ENCODE results near the gene DDAH1.

DDAH1 gene

GRCh38 chr1:85440612-85441011 is 24.3 kb downstream of the DDAH1 start:
- no peak for DNase-seq (ENCODE audit: low read depth, low spot score)

DNA sequence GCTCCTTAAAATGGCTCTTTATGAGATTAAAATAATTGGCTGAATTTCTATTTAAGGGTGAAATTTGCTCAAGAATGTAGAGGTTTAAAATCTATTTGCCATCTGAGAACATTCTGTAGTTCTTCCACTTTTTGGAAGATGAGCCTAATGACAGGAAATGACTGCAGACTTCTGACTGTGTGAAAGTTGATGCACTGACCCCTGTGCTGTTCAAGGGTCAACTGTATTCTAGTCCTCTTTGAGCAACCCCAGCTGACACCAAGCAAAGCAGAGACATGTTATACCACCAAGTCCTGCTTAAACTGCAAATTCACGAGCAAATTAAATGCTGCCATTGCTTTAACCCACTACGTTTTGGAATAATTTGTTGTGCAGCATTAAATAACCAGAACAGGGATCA is 26.6 kb downstream of the DDAH1 start:
- DNase-seq (ENCODE audit: low read depth, low spot score): no peak

DNA sequence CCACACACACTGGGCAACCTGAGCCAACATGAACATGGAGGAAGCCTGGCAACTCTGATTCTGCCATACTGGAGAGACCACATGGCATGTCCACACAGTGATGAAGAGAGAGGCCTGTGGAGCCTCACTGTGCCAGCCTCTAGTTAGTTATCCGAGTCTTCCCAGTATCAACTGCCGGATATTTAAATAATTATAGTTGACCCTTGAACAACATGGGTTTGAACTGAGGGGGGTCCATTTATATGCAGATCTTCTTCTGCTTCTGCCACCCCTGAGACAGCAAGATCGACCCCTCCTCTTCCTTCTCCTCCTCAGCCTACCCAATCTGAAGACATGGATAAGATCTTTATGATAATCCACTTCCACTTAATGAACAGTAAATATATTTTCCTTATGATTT is 27.8 kb downstream of the DDAH1 start:
- DNase-seq (ENCODE audit: low read depth, low spot score): no peak

GRCh38 chr1:85433096-85433495 is 31.9 kb downstream of the DDAH1 start:
- DNase-seq (ENCODE audit: low read depth, low spot score): no peak

GRCh38 chr1:85428471-85429089 is 36.4 kb downstream of the DDAH1 start:
- DNase-seq (ENCODE audit: low read depth, low spot score): no peak

DNA sequence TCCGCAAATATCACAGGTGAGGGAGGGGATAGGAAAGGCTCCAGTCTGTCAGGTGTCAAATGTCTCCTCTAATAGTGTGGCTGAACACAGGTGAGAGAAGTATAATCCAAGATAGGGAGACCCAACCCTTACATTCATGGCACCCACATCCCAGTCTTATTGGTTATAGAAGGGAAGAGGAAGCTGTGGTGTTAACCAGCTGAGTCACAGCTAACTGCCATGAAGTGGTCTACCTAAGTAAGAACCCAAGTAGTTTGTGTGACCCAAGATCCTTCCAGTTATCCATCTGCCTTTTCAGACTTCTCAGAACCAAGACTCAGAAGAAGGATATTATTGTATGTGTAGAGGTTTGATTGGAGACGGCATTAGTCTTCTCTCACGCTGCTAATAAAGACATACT is 37.1 kb downstream of the DDAH1 start:
- DNase-seq (ENCODE audit: low read depth, low spot score): no peak

DNA sequence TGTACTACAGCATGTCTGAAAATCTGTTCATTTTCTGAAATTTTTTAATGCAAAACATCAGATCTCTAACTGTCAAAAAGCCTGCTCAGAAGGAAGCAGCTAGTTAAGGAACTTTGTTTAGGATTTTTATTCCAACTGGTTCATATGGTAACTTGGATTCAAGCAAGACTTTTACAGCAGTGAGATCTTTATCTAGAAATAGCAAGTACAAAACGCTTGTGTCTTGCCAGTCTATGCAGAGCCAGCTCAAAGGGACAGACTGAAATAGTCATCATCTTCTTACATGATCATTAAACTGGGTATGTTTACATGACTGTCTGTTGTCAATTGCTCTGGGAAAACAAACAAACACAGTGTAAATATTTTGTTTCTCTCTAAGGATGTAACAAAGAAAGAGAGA is 37.6 kb downstream of the DDAH1 start:
- DNase-seq (ENCODE audit: low read depth, low spot score): no peak

DNA sequence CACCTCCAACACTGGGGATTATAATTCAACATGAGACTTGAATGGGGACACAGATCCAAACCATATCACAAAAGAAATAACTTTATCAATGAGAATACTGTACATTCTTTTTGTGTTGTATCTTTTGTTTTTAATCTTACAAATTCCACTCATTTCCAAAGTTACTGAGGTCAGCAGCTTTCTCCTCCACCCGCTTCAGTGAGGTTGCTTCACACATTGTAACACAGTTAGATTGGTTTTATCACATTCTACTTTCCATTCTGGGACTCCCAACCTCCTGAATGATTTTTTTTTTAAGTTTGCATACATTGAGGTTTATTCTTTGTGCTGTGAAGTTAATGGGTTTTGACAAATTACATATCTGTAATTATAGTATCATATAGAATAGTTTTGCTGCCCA is 43.8 kb downstream of the DDAH1 start:
- DNase-seq (ENCODE audit: low read depth, low spot score): no peak

DNA sequence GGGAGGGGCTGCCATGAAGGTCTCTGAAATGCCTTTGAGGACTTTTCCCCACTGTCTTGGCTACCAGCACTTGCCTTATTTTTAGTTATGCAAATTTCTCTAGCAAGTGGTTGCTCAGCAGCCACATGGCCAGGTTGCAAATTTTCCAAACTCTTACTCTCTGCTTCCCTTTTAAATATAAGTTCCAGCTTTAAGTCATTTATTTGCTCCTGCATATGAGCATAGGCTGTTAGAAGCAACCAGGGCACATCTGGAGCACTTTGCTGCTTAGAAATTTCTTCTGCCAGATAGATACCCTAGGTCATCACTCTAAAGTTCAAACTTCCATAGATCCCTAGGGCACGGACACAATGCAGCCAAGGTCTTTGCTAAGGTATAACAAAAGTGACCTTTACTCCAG is 44.8 kb downstream of the DDAH1 start:
- DNase-seq (ENCODE audit: low read depth, low spot score): no peak

GRCh38 chr1:85417876-85418275 is 47.1 kb downstream of the DDAH1 start:
- DNase-seq (ENCODE audit: low read depth, low spot score): no peak

GRCh38 chr1:85417017-85417416 is 47.9 kb downstream of the DDAH1 start:
- no peak for DNase-seq (ENCODE audit: low read depth, low spot score)

DNA sequence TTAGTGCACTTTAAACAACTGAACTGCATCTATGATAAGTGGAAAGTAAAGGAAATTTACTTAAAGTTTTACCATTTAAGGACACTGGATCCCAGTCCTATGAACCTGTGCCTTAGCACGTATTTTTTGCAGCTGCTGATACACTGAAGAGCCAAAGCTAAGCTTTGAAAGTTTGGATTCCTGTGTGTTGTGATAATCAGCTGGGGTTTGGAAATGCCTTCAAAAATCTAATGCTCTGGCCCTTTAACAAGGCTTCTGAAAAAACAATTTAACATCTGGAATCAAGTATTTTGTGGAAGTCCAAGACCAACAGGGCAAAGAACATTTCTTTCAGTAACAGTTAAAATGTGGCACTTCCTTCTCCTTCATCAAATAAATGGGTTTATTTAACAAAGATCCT is 51.8 kb downstream of the DDAH1 start:
- no peak for DNase-seq (ENCODE audit: low read depth, low spot score)

- DNase-seq (ENCODE audit: low read depth, low spot score): no peak
Observed at GRCh38 chr1:85411567-85412305, 53.2 kb downstream of the DDAH1 start.

DNA sequence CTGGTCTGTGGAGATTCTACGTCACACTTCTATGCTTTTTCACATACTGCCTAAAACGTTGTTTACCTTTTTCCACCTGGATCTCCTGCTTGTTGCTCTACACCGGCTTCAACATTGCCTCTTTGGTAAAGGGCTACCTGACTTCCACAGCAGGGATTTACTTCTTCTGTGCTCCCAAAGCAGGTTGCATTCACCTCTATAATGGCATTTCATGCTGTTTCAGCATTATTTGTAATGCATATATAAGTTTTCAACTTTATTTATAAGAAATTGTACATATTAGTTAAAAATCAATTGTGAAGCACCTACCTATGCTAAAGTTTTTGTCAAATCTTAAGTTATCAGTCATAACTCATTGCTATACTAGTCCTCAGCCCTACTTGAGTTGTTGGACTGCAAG is 55.4 kb downstream of the DDAH1 start:
- no peak for DNase-seq (ENCODE audit: low read depth, low spot score)

DNA sequence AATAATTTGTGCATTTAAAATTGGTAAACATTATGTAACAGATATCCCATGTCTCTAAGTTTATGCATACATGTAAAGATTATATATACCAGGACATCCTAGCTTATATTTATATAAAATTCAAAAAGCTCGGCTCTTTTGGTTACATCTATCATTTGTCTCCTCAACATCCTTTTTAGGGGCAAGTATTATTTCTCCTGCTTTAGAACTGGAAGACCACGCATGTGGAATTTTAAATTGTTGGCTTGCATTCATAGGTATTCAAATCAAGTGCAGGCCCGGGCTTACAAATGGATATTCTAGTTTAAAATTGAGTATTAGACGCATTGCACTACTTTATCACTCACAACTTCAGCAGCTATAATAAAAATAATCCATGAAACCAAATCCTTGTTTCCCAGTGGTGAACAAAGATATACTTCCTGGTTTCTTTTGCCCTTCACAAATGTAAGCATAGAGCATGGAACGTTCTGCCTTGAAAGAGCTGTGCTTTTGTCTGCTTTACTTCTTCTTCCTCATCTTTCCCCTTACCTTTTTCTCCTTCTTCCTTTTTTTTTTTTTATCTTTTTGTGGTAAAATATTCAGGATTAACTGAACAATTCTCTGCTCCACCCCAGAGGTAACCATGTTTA is 57.1 kb downstream of the DDAH1 start:
- DNase-seq (ENCODE audit: low read depth, low spot score): no peak

DNA sequence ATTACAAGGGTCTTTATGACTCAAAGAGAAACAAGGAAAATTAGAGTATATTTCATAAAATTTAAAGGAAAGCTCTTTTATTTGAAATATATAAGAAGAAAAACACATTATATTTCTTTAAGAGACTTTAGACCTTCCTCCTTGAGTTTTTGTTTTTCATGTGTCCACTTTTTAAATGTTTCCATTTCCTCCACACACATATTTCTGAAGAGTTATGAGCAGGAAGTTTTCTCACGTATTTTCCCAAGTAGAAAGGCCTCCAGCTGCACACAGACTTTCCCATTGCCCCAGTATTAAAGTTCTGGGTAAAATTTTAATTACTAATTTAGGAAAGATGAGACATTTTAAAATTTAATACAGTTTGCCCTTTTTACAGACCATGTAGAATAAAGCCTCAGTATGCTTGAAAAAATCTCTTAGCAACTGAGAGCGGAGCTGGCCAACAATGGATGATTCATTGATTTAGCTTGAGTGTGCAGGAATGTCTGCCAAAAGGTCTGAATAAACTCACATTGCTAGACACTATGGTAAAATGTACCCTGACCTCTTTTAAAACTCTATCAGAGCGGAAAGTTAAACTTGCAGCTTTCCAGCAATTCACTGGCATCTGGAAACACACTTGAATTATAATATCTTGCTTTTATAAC is 57.9 kb downstream of the DDAH1 start:
- DNase-seq (ENCODE audit: low read depth, low spot score): no peak

DNA sequence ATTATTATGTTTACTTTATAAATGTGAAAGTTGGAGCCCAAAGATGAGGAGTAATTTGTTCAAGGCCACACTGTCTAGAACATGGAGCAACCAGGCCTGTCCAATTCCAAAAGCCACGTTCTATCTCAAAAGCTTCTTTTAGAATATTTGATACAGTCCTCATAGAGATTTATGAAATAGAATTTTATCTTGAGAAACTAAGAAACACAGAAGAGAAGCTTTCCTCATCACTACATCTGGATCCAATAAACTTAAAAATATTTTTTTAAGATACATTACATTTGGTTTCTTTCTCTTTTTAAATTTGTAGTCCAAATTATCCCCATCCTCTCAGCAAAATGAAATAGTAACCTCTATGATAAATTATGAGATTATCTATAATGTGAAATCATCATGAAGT is 58.9 kb downstream of the DDAH1 start:
- DNase-seq (ENCODE audit: low read depth, low spot score): no peak

GRCh38 chr1:85404408-85404807 is 60.6 kb downstream of the DDAH1 start:
- no peak for DNase-seq (ENCODE audit: low read depth, low spot score)

DNA sequence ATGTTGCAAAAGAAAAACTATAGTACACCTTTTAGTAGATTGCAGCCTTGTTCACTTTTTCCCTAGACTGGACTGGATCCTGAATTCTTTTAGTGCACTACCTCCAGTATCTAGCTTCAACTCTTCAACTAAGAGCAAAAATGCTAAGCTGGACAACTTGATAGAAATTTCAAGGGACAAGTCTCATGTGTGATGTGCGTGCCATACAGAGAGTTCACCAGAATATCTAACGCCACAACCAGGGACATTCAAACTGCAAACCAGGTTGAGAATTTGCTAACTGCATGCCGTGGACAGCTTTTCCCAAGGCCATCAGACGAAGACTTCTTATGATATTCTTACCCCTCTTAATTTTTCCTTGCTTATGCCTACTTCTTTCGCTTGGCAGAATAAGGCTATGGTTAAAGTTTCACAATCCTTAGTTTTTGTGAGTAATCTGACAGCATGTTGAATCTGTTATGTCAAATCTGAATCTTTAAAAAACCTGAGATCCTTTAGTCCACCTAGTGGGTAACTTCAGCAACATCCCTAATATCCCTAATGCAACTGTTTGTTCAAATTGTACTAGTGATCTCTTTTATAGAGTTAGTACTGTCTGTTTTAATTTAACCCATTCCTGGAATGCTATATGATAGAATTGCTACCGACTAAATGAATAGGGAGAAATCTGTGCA is 66.4 kb downstream of the DDAH1 start:
- no peak for DNase-seq (ENCODE audit: low read depth, low spot score)

DNA sequence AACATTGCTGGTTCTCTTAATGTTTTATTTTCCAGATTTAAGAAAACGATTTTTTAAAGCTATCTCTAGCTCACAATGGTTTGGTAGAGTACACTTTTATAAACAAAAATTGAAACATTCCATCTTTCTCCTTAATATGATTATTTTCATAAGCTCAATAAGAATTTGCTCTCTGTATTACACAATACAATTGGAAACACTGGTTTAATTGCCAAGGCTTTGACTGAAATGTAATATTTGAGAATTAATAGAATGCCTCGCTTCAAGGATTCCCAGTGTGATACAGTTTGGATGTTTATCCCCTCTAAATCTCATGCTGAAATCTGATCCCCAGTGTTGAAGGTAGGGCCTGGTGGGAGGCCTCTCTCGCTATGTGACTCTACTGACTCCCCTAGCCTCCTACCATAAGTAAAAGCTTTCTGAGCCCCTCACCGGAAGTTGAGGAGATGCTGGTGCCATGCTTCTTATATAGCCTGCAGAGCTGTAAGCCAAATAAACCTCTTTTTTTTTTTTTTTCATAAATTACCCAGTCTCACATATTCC is 67.4 kb downstream of the DDAH1 start:
- DNase-seq (ENCODE audit: low read depth, low spot score): no peak

GRCh38 chr1:85396194-85396593 is 68.8 kb downstream of the DDAH1 start:
- no peak for DNase-seq (ENCODE audit: low read depth, low spot score)

DNA sequence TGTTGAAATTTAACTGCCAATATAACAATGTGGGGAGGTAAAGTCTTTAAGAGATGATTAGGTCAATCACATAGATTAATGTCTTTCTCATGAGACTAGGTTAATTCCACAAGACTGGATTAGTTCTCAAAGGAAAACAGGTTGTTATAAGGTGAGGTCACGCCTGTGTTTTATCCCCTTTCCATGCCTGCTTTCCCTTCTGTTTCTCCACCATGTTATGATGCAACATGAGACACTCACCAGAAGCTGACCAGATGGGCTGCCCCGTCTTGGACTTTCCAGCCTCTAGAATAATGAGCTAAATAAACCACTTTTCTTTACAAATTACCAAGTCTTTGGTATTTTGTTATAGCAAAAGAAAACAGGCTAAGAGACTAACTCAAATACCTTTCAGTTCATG is 70.8 kb downstream of the DDAH1 start:
- no peak for DNase-seq (ENCODE audit: low read depth, low spot score)

All from activated naive CD8-positive, alpha-beta T cell treated with anti-CD3 and anti-CD28 coated beads, Interleukin-2, amount 50 U/mL, for 16 hours (primary cell).